ENCODE results near the gene DUS1L.

DNA sequence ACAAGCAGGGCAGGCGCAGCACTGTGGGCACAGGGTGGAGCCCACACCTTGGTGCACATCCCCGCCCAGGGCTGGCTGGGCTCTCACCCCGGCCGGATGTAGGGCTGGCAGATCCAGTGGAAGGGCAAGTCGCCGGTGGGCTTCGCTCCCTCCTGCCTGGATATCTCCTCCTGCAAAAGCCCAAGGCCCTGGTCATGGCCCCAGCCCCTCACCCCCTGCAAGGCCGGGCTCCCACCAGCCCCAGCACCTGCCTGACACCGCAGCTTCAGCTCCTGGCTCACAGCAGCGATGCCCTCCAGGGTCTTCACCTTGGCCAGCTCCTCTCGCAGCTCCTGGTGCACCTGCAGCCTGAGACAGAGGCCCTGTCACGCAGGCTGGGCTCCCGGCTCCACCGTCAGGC is 5.0 kb downstream of the DUS1L start:
- TF ChIP-seq EZH2phosphoT487 (IDR thresholded peaks at IDR 0.05; ENCODE audit: low read depth) = no peak
- TF ChIP-seq, protein P1, sequence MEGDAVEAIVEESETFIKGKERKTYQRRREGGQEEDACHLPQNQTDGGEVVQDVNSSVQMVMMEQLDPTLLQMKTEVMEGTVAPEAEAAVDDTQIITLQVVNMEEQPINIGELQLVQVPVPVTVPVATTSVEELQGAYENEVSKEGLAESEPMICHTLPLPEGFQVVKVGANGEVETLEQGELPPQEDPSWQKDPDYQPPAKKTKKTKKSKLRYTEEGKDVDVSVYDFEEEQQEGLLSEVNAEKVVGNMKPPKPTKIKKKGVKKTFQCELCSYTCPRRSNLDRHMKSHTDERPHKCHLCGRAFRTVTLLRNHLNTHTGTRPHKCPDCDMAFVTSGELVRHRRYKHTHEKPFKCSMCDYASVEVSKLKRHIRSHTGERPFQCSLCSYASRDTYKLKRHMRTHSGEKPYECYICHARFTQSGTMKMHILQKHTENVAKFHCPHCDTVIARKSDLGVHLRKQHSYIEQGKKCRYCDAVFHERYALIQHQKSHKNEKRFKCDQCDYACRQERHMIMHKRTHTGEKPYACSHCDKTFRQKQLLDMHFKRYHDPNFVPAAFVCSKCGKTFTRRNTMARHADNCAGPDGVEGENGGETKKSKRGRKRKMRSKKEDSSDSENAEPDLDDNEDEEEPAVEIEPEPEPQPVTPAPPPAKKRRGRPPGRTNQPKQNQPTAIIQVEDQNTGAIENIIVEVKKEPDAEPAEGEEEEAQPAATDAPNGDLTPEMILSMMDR (IDR thresholded peaks at IDR 0.05; ENCODE audit: low read depth, low read length) = no peak
